ENCODE results near the gene SZT2. TPM values are rescaled to one million over a fixed set of nuclear protein-coding genes. Genes with fewer than 3 reads are reported as not detected.
"Not testable (repeated sequence)": the region's sequence is repeated elsewhere in the genome, so short reads cannot be mapped to it uniquely, and the experiment has no call there.

Gene SZT2
- total and polyA plus RNA-seq, 2 experiments from 2014 or later = 14.8 to 18.8 TPM

- DNase-seq (ENCODE audit: low spot score) = peak; percentile 56
- H3K27me3 ChIP-seq = no peaks in the 10 kb centered on the region
- peak overlapping the region; percentile 91 for H3K4me3 ChIP-seq
- 6% methylated on average over 25 of the region's 48 CpGs for WGBS (ENCODE audit: low lambda C conversion rate, missing lambda C conversion rate)
- peaks cover 14% of the 10 kb centered on the region for H3K4me1 ChIP-seq (ENCODE audit: insufficient read depth)
- TF ChIP-seq EZH2 (IDR thresholded peaks at IDR 0.05; ENCODE audit: borderline replicate concordance) = no peak
- peaks cover 3% of the 10 kb centered on the region for H4K20me1 ChIP-seq (ENCODE audit: insufficient read depth, poor library complexity, severe bottlenecking)
- no peaks in the 10 kb centered on the region for H3K9me3 ChIP-seq (ENCODE audit: low read depth)
- peak overlapping the region; percentile 63 for H2AFZ ChIP-seq
- peak overlapping the region; percentile 96 for H3K4me2 ChIP-seq
- peak overlapping the region; percentile 99 for H3K27ac ChIP-seq
- H3K79me2 ChIP-seq = peaks cover 43% of the 10 kb centered on the region
- no peaks in the 10 kb centered on the region for H3K9me2 ChIP-seq (replicated peaks; ENCODE audit: insufficient read depth)
- H3K36me3 ChIP-seq (replicated peaks; ENCODE audit: insufficient read depth, low read depth) = no peaks in the 10 kb centered on the region
Observed at GRCh38 chr1:43367026-43367903, 22.4 kb upstream of the SZT2 start.

GRCh38 chr1:43367904-43368645, 21.6 kb upstream of the SZT2 start, which contains the start of gene ELOVL1:
Gene ELOVL1, minus strand, starts transcription at chr1:43368011. Its CDS starts 2,402 bp downstream, at chr1:43365609.
- Histone ChIP-seq H2AFZ (peak within 1 kb of the TSS; percentile 84), H3K9me2 (replicated peaks; ENCODE audit: insufficient read depth) (no peaks in the 10 kb centered on the region), H3K27me3 (no peaks in the 10 kb centered on the region), H3K36me3 (replicated peaks; ENCODE audit: insufficient read depth, low read depth) (no peaks in the 10 kb centered on the region), H3K9me3 (ENCODE audit: low read depth) (no peaks in the 10 kb centered on the region), H4K20me1 (ENCODE audit: insufficient read depth, poor library complexity, severe bottlenecking) (peaks cover 3% of the 10 kb centered on the region), H3K4me2 (peak within 1 kb of the TSS; percentile 96), H3K4me3 (peak within 1 kb of the TSS; percentile 91), H3K27ac (peak within 1 kb of the TSS; percentile 99), H3K4me1 (ENCODE audit: insufficient read depth) (peaks cover 14% of the 10 kb centered on the region), H3K79me2 (peaks cover 43% of the 10 kb centered on the region)
- TF ChIP-seq EZH2phosphoT487 (IDR thresholded peaks at IDR 0.05; ENCODE audit: low read depth, severe bottlenecking, unreplicated experiment) = no peak
- TF ChIP-seq EZH2 (IDR thresholded peaks at IDR 0.05; ENCODE audit: borderline replicate concordance) = no peak
- TF ChIP-seq CTCF (IDR thresholded peaks at IDR 0.05; ENCODE audit: poor library complexity) = peak; percentile 34
- WGBS (ENCODE audit: low lambda C conversion rate, missing lambda C conversion rate) = under 1% methylated on average over 29 of the region's 58 CpGs
- DNase-seq (ENCODE audit: low spot score) = peak; percentile 96

- H3K9me3 ChIP-seq (ENCODE audit: low read depth) = no peaks in the 10 kb centered on the region
- no peak for DNase-seq (ENCODE audit: low spot score)
- H3K27ac ChIP-seq = peak overlapping the region; percentile 99
- H3K4me3 ChIP-seq = peak overlapping the region; percentile 75
- peaks cover 3% of the 10 kb centered on the region for H4K20me1 ChIP-seq (ENCODE audit: insufficient read depth, poor library complexity, severe bottlenecking)
- H3K27me3 ChIP-seq = no peaks in the 10 kb centered on the region
- H3K36me3 ChIP-seq (replicated peaks; ENCODE audit: insufficient read depth, low read depth) = no peaks in the 10 kb centered on the region
- peak overlapping the region; percentile 96 for H3K4me2 ChIP-seq
- 21% methylated on average over 6 of the region's 6 CpGs for WGBS (ENCODE audit: low lambda C conversion rate, missing lambda C conversion rate)
- no peaks in the 10 kb centered on the region for H3K9me2 ChIP-seq (replicated peaks; ENCODE audit: insufficient read depth)
- peaks cover 43% of the 10 kb centered on the region for H3K79me2 ChIP-seq
- peak overlapping the region; percentile 84 for H2AFZ ChIP-seq
- TF ChIP-seq EZH2 (IDR thresholded peaks at IDR 0.05; ENCODE audit: borderline replicate concordance) (no peak), CTCF (IDR thresholded peaks at IDR 0.05; ENCODE audit: poor library complexity) (no peak), EZH2phosphoT487 (IDR thresholded peaks at IDR 0.05; ENCODE audit: low read depth, severe bottlenecking, unreplicated experiment) (no peak)
- peaks cover 14% of the 10 kb centered on the region for H3K4me1 ChIP-seq (ENCODE audit: insufficient read depth)
Observed at GRCh38 chr1:43368646-43369020, 21.1 kb upstream of the SZT2 start.

DNA sequence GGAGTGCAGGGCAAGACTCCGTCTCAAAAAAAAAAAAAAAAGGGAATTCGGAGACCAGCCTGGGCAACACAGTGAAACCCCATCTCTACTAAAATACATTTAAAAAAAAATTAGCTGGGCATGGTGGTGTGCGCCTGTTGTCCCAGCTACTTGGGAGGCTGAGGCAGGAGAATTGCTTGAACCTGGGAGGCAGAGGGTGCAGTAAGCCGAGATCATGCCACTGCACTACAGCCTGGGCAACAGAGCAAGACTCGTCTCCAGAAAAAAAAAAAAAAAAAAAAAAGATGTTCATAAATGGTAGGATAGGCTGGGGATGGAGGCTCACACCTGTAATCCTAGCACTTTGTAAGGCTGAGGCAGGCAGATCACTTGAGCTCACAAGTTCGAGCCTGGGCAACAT, 19.9 kb upstream of the SZT2 start:
- not testable (repeated sequence) for H2AFZ ChIP-seq; H3K9me3 ChIP-seq (ENCODE audit: low read depth); H3K4me3 ChIP-seq; DNase-seq (ENCODE audit: low spot score); H3K27ac ChIP-seq; H3K9me2 ChIP-seq (replicated peaks; ENCODE audit: insufficient read depth); H4K20me1 ChIP-seq (ENCODE audit: insufficient read depth, poor library complexity, severe bottlenecking); H3K4me2 ChIP-seq; H3K27me3 ChIP-seq; H3K36me3 ChIP-seq (replicated peaks; ENCODE audit: insufficient read depth, low read depth)
- WGBS (ENCODE audit: low lambda C conversion rate, missing lambda C conversion rate) = 98% methylated on average over 5 of the region's 6 CpGs
- Histone ChIP-seq H3K4me1 (ENCODE audit: insufficient read depth) (peaks cover 14% of the 10 kb centered on the region), H3K79me2 (peaks cover 39% of the 10 kb centered on the region)
